ENCODE measurements around the gene SLFN12L.

The SLFN12L gene

GRCh38 chr17:35449371-35449931 is 88.0 kb downstream of the SLFN12L start:
- Histone ChIP-seq H3K36me3 (ENCODE audit: control insufficient read depth, low read depth, low read length) (no peaks in the 10 kb centered on the region), H3K9me3 (ENCODE audit: control insufficient read depth, low read depth, low read length) (no peaks in the 10 kb centered on the region), H3K4me3 (ENCODE audit: low read length) (peak overlapping the region; percentile 11), H3K27ac (ENCODE audit: low read length) (no peak overlapping the region), H3K4me1 (ENCODE audit: control insufficient read depth, low read depth, low read length) (peaks cover 24% of the 10 kb centered on the region), H3K9ac (ENCODE audit: low read length) (no peak overlapping the region), H3K27me3 (ENCODE audit: control insufficient read depth, insufficient read depth, low read length) (peaks cover 33% of the 10 kb centered on the region)

- peaks cover 33% of the 10 kb centered on the region for H3K27me3 ChIP-seq (ENCODE audit: control insufficient read depth, insufficient read depth, low read length)
- peaks cover 24% of the 10 kb centered on the region for H3K4me1 ChIP-seq (ENCODE audit: control insufficient read depth, low read depth, low read length)
- H3K4me3 ChIP-seq (ENCODE audit: low read length) = peak overlapping the region; percentile 64
- no peak overlapping the region for H3K27ac ChIP-seq (ENCODE audit: low read length)
- no peaks in the 10 kb centered on the region for H3K9me3 ChIP-seq (ENCODE audit: control insufficient read depth, low read depth, low read length)
- H3K9ac ChIP-seq (ENCODE audit: low read length) = peak overlapping the region; percentile 75
- no peaks in the 10 kb centered on the region for H3K36me3 ChIP-seq (ENCODE audit: control insufficient read depth, low read depth, low read length)
Measured at GRCh38 chr17:35448899-35449227, 88.6 kb downstream of the SLFN12L start.

GRCh38 chr17:35448214-35448898 is 89.1 kb downstream of the SLFN12L start, which contains the start of gene SLFN13:
Gene SLFN13, minus strand, starts transcription at chr17:35448766. Its CDS starts 3,086 bp downstream, at chr17:35445680.
- Histone ChIP-seq H3K4me1 (ENCODE audit: control insufficient read depth, low read depth, low read length) (peaks cover 24% of the 10 kb centered on the region), H3K27me3 (ENCODE audit: control insufficient read depth, insufficient read depth, low read length) (peaks cover 33% of the 10 kb centered on the region), H3K36me3 (ENCODE audit: control insufficient read depth, low read depth, low read length) (peaks cover 4% of the 10 kb centered on the region), H3K9me3 (ENCODE audit: control insufficient read depth, low read depth, low read length) (no peaks in the 10 kb centered on the region), H3K27ac (ENCODE audit: low read length) (no peak within 1 kb of the TSS), H3K4me3 (ENCODE audit: low read length) (peak within 1 kb of the TSS; percentile 64), H3K9ac (ENCODE audit: low read length) (peak within 1 kb of the TSS; percentile 75)

- Histone ChIP-seq H3K4me1 (ENCODE audit: control insufficient read depth, low read depth, low read length) (peaks cover 24% of the 10 kb centered on the region), H3K4me3 (ENCODE audit: low read length) (peak overlapping the region; percentile 64), H3K9ac (ENCODE audit: low read length) (peak overlapping the region; percentile 75), H3K9me3 (ENCODE audit: control insufficient read depth, low read depth, low read length) (no peaks in the 10 kb centered on the region), H3K36me3 (ENCODE audit: control insufficient read depth, low read depth, low read length) (peaks cover 4% of the 10 kb centered on the region), H3K27ac (ENCODE audit: low read length) (no peak overlapping the region), H3K27me3 (ENCODE audit: control insufficient read depth, insufficient read depth, low read length) (peaks cover 33% of the 10 kb centered on the region)
Measured at GRCh38 chr17:35447499-35447898, 90.0 kb downstream of the SLFN12L start.

- Histone ChIP-seq H3K9me3 (ENCODE audit: control insufficient read depth, low read depth, low read length) (no peaks in the 10 kb centered on the region), H3K4me3 (ENCODE audit: low read length) (no peak overlapping the region), H3K9ac (ENCODE audit: low read length) (no peak overlapping the region), H3K27me3 (ENCODE audit: control insufficient read depth, insufficient read depth, low read length) (peaks cover 8% of the 10 kb centered on the region), H3K27ac (ENCODE audit: low read length) (no peak overlapping the region), H3K4me1 (ENCODE audit: control insufficient read depth, low read depth, low read length) (peaks cover 12% of the 10 kb centered on the region), H3K36me3 (ENCODE audit: control insufficient read depth, low read depth, low read length) (peaks cover 1% of the 10 kb centered on the region)
Measured at GRCh38 chr17:35438433-35438832, 99.0 kb downstream of the SLFN12L start.

- peak overlapping the region; percentile 87 for H3K4me3 ChIP-seq (ENCODE audit: low read length)
- H3K27me3 ChIP-seq (ENCODE audit: control insufficient read depth, insufficient read depth, low read length) = peaks cover 17% of the 10 kb centered on the region
- H3K27ac ChIP-seq (ENCODE audit: low read length) = peak overlapping the region; percentile 96
- no peaks in the 10 kb centered on the region for H3K9me3 ChIP-seq (ENCODE audit: control insufficient read depth, low read depth, low read length)
- H3K9ac ChIP-seq (ENCODE audit: low read length) = peak overlapping the region; percentile 88
- H3K4me1 ChIP-seq (ENCODE audit: control insufficient read depth, low read depth, low read length) = peaks cover 51% of the 10 kb centered on the region
- H3K36me3 ChIP-seq (ENCODE audit: control insufficient read depth, low read depth, low read length) = no peaks in the 10 kb centered on the region
Measured at GRCh38 chr17:35433075-35433894, 104.2 kb downstream of the SLFN12L start.

- Histone ChIP-seq H3K9me3 (ENCODE audit: control insufficient read depth, low read depth, low read length) (no peaks in the 10 kb centered on the region), H3K36me3 (ENCODE audit: control insufficient read depth, low read depth, low read length) (no peaks in the 10 kb centered on the region), H3K9ac (ENCODE audit: low read length) (peak within 1 kb of the TSS; percentile 88), H3K4me3 (ENCODE audit: low read length) (peak within 1 kb of the TSS; percentile 87), H3K27ac (ENCODE audit: low read length) (peak within 1 kb of the TSS; percentile 96), H3K4me1 (ENCODE audit: control insufficient read depth, low read depth, low read length) (peaks cover 56% of the 10 kb centered on the region), H3K27me3 (ENCODE audit: control insufficient read depth, insufficient read depth, low read length) (peaks cover 17% of the 10 kb centered on the region)
Measured at GRCh38 chr17:35432176-35433074, 105.1 kb downstream of the SLFN12L start, which contains the start of gene SLFN12. Gene SLFN12, minus strand, starts transcription at chr17:35432500. Its CDS starts 9,472 bp downstream, at chr17:35423028.

- Histone ChIP-seq H3K4me3 (ENCODE audit: low read length) (no peak overlapping the region), H3K9me3 (ENCODE audit: control insufficient read depth, low read depth, low read length) (no peaks in the 10 kb centered on the region), H3K27ac (ENCODE audit: low read length) (no peak overlapping the region), H3K4me1 (ENCODE audit: control insufficient read depth, low read depth, low read length) (peaks cover 49% of the 10 kb centered on the region), H3K36me3 (ENCODE audit: control insufficient read depth, low read depth, low read length) (no peaks in the 10 kb centered on the region), H3K9ac (ENCODE audit: low read length) (no peak overlapping the region), H3K27me3 (ENCODE audit: control insufficient read depth, insufficient read depth, low read length) (peaks cover 9% of the 10 kb centered on the region)
Measured at GRCh38 chr17:35429702-35430101, 107.8 kb downstream of the SLFN12L start.

GRCh38 chr17:35428229-35428628 is 109.2 kb downstream of the SLFN12L start:
- no peaks in the 10 kb centered on the region for H3K36me3 ChIP-seq (ENCODE audit: control insufficient read depth, low read depth, low read length)
- no peaks in the 10 kb centered on the region for H3K9me3 ChIP-seq (ENCODE audit: control insufficient read depth, low read depth, low read length)
- H3K9ac ChIP-seq (ENCODE audit: low read length) = no peak overlapping the region
- no peak overlapping the region for H3K4me3 ChIP-seq (ENCODE audit: low read length)
- peaks cover 42% of the 10 kb centered on the region for H3K4me1 ChIP-seq (ENCODE audit: control insufficient read depth, low read depth, low read length)
- peaks cover 9% of the 10 kb centered on the region for H3K27me3 ChIP-seq (ENCODE audit: control insufficient read depth, insufficient read depth, low read length)
- H3K27ac ChIP-seq (ENCODE audit: low read length) = no peak overlapping the region

GRCh38 chr17:35423761-35424160 is 113.7 kb downstream of the SLFN12L start:
- Histone ChIP-seq H3K27me3 (ENCODE audit: control insufficient read depth, insufficient read depth, low read length) (no peaks in the 10 kb centered on the region), H3K27ac (ENCODE audit: low read length) (no peak overlapping the region), H3K36me3 (ENCODE audit: control insufficient read depth, low read depth, low read length) (peaks cover 9% of the 10 kb centered on the region), H3K4me1 (ENCODE audit: control insufficient read depth, low read depth, low read length) (peaks cover 9% of the 10 kb centered on the region), H3K9ac (ENCODE audit: low read length) (no peak overlapping the region), H3K9me3 (ENCODE audit: control insufficient read depth, low read depth, low read length) (no peaks in the 10 kb centered on the region), H3K4me3 (ENCODE audit: low read length) (no peak overlapping the region)
